Gastroesophageal sphincter (tissue), 2 donors: ENCODE measurements around the gene MYO1H.

Source experiments
- EP300 ChIP-seq: sonication (generic); formaldehyde crosslinking; IDR thresholded peaks from one replicate; pipeline ENCODE4 v1.6.1; 2017; ENCODE audit warnings: antibody characterized with exemption, mild to moderate bottlenecking
- POLR2A ChIP-seq, 2 donors: fragments of 450-650 bp; IDR thresholded peaks; one replicate each; pipeline ENCODE4 v1.6.1; 2017; ENCODE audit warnings: antibody characterized with exemption in 2 of 2, mild to moderate bottlenecking in 2 of 2, moderate library complexity in 1 of 2
- POLR2AphosphoS5 ChIP-seq: sonication (generic); formaldehyde crosslinking; IDR thresholded peaks from one replicate; pipeline ENCODE4 v1.6.1; 2017; ENCODE audit warnings: antibody characterized with exemption

DNA sequence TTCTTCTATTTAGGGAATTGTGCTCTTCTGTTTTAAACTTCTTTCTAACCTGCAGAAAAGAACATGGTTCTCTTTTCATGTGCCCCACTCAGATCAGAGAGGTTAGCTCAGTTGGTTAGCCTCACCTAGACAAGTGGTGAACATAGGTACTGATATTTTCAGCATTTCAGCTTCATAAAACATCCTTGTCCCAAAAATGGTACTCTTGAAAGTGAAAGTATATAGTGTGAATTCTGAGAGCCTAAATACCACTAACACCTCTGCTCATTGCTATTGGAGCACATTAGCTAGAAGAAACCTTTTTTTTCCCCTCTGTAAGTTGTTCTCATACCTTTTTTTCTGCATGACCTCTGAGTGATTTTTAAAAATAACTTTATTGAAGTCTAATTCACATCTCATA, 147.3 kb downstream of the MYO1H start:
- TF ChIP-seq POLR2A (IDR thresholded peaks at IDR 0.05) = no peak
- no peak for TF ChIP-seq POLR2AphosphoS5
- TF ChIP-seq EP300 = no peak
